Ectodermal cell (in vitro differentiated cells): ENCODE results near the gene MLST8.
A peak's percentile ranks its signal among the peaks of the same experiment; 100 is the strongest.
"Not testable (repeated sequence)": the region's sequence is repeated elsewhere in the genome, so short reads cannot be mapped to it uniquely, and the experiment has no call there.

Experiments
- H3K27ac ChIP-seq: 2 replicates; pipeline ENCODE4 v1.7.0; 2013; ENCODE audit warnings: mild to moderate bottlenecking, low read depth, low read length; ENCODE audit not compliant: insufficient read depth, poor library complexity, severe bottlenecking
- H3K27me3 ChIP-seq: 2 replicates; pipeline ENCODE4 v1.7.0; 2013; ENCODE audit warnings: mild to moderate bottlenecking, low read length; ENCODE audit not compliant: insufficient read depth, control insufficient read depth, poor library complexity, severe bottlenecking
- H3K36me3 ChIP-seq: one replicate; pipeline ENCODE4 v1.7.0; 2013; ENCODE audit warnings: low read length; ENCODE audit not compliant: control insufficient read depth, insufficient read depth
- H3K4me1 ChIP-seq: one replicate; pipeline ENCODE4 v1.7.0; 2013; ENCODE audit warnings: low read length; ENCODE audit not compliant: control insufficient read depth, insufficient read depth
- H3K4me3 ChIP-seq: 2 replicates; pipeline ENCODE4 v1.7.0; 2013; ENCODE audit warnings: low read depth, low read length, control low read depth; ENCODE audit not compliant: insufficient read depth
- H3K9me3 ChIP-seq: 2 replicates; pipeline ENCODE4 v1.7.0; 2013; ENCODE audit warnings: mild to moderate bottlenecking, low read length, moderate library complexity; ENCODE audit not compliant: control insufficient read depth
- WGBS, 2 experiments: methylation state at CpG; one replicate each; pipeline ENCODE4 v1.1.7; 2013; ENCODE audit warnings: missing lambda C conversion rate in 2 of 2; 5-methylcytosine and 5-hydroxymethylcytosine counted together

Gene MLST8

GRCh38 chr16:2244926-2245795 is 39.9 kb downstream of the MLST8 start:
- 94 to 95% methylated on average over 30 of the region's 30 CpGs for WGBS, 2 experiments
- H3K4me1 ChIP-seq: no peaks in the 10 kb centered on the region
- H3K27me3 ChIP-seq: no peaks in the 10 kb centered on the region
- no peak overlapping the region for H3K27ac ChIP-seq
- no peaks in the 10 kb centered on the region for H3K9me3 ChIP-seq
- H3K4me3 ChIP-seq: no peak overlapping the region
- peaks cover 20% of the 10 kb centered on the region for H3K36me3 ChIP-seq

- peaks cover 20% of the 10 kb centered on the region for H3K36me3 ChIP-seq
- no peak overlapping the region for H3K4me3 ChIP-seq
- H3K27ac ChIP-seq: no peak overlapping the region
- H3K9me3 ChIP-seq: no peaks in the 10 kb centered on the region
- H3K4me1 ChIP-seq: no peaks in the 10 kb centered on the region
- WGBS, 2 experiments: 96% methylated on average over 18 of the region's 18 CpGs
- no peaks in the 10 kb centered on the region for H3K27me3 ChIP-seq
These were observed 41.1 kb downstream of the MLST8 start for GRCh38 chr16:2246301-2246885.

DNA sequence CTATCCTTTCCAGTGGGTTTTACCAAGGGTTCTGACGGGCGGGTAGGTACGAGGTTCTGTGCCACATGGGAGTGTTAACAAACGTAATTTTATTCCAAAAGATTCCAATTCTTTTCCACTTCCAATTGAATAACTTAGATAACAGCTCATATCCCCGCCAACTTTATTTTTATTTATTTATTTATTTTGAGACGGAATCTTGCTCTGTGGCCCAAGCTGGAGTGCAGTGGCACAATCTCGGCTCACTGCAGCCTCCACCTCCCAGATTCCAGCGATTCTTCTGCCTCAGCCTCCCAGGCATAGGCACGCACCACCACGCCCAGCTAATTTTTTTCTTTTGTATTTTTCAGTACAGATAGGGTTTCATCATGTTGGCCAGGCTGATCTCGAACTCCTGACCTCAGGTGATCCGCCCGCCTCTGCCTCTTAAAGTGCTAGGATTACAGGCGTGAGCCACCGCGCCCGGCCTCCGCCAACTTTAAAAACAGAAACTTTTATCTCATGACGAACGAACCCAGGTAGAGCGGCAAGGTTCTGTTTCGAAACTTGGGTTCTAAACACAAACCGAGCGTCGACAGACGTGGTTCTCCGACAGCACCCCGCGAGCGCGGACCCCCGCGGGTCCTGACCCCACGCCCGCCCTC is 45.5 kb downstream of the MLST8 start:
- H3K4me3 ChIP-seq: peak overlapping the region; percentile 67
- H3K27me3 ChIP-seq: no peaks in the 10 kb centered on the region
- H3K9me3 ChIP-seq: no peaks in the 10 kb centered on the region
- H3K27ac ChIP-seq: no peak overlapping the region
- H3K4me1 ChIP-seq: peaks cover 7% of the 10 kb centered on the region
- peaks cover 36% of the 10 kb centered on the region for H3K36me3 ChIP-seq
- 5 to 6% methylated on average over 34 to 35 of the region's 35 CpGs for WGBS, 2 experiments

DNA sequence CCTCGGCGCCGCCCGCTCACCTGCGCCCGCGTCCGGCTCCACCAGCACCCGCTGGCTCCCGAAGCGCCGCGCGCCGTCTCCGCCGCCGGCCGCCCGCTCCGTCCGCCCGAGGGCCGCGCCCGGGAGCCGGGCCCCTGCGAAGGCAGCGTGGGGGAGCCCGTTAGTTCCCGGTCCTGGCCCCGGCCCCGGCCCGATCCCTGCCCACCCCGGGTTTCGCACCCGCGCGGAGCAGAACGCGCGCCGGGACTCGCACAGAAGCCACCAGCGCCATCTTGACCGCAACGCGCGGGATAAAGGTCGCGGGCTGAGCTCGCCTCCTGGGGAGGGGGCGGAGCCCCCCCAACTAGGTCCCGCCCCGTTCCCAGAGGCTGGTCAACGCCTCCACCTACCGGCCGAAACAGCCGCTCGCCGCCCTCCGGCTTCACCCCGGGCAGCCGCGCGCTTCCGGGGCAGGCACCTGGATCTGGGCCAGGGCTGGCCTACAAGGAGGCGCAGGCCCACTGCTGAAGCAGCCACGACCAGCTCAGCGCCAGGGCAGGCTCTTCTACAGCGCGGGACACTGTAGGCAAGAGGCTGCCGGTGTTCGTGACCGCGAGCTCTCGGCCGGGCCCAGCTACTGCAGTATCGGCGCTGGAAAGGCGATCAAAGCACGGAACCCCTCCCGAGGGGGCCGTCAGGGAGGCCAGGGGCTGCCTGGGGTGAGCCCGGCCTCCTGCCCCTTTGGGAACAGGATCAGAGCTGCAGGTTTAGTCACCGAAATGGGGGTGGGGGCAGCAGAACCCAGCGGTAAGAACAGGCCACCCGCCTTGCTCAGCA is 46.2 kb downstream of the MLST8 start, which contains the start of gene ECI1:
ECI1 (minus strand) TSS at position 292 of the 816 bp plus-strand sequence; CDS start at position 271, 21 bp downstream.
- Histone ChIP-seq H3K36me3 (peaks cover 37% of the 10 kb centered on the region), H3K9me3 (no peaks in the 10 kb centered on the region), H3K4me1 (peaks cover 7% of the 10 kb centered on the region), H3K27me3 (no peaks in the 10 kb centered on the region), H3K27ac (peak within 1 kb of the TSS; percentile 94), H3K4me3 (peak within 1 kb of the TSS; percentile 67)
- WGBS, 2 experiments: 4% methylated on average over 88 of the region's 88 CpGs

GRCh38 chr16:2252806-2253148 is 47.5 kb downstream of the MLST8 start:
- Histone ChIP-seq H3K9me3 (no peaks in the 10 kb centered on the region), H3K27me3 (no peaks in the 10 kb centered on the region), H3K4me3 (no peak overlapping the region), H3K36me3 (peaks cover 39% of the 10 kb centered on the region), H3K27ac (no peak overlapping the region), H3K4me1 (peaks cover 7% of the 10 kb centered on the region)
- 93 to 96% methylated on average over 6 to 7 of the region's 7 CpGs for WGBS, 2 experiments

- Histone ChIP-seq H3K9me3 (no peaks in the 10 kb centered on the region), H3K36me3 (peaks cover 42% of the 10 kb centered on the region), H3K27me3 (no peaks in the 10 kb centered on the region), H3K4me3 (no peak overlapping the region), H3K27ac (no peak overlapping the region), H3K4me1 (peaks cover 7% of the 10 kb centered on the region)
- 96% methylated on average over 11 of the region's 11 CpGs for WGBS, 2 experiments
These were observed 48.0 kb downstream of the MLST8 start for GRCh38 chr16:2253293-2253692.

DNA sequence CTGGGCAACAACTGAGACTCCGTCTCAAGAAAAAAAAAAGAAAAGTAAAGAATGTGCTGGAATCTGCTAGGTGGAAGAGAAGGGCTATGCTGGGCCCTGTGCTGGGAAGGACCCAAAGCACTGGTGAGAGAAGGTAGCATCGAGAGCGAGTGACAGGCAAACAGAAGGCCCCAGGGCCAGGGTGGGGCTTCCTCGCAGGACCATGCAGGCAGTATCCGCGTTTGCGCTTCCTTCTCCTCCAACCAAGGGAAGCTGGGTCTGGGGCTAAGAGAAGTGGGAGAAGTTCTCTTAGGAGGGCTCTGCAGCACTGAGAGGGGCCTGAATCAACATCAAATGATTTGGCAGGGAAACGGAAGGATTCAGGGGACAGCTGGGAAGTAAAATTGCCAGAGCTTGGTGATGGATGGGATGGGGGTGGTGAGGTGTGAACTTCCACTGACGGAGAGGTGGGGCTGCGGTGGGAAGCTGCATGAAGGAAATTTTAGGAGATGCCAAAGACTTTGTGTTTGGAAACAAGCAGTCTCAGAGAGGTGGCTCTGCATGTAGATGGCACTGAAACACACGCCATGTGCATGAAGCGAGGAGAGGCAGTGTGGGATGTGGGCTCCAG is 51.4 kb downstream of the MLST8 start:
- Histone ChIP-seq H3K9me3 (no peaks in the 10 kb centered on the region), H3K4me3 (no peak overlapping the region), H3K27ac (no peak overlapping the region), H3K36me3 (peaks cover 69% of the 10 kb centered on the region), H3K27me3 (no peaks in the 10 kb centered on the region), H3K4me1 (peaks cover 7% of the 10 kb centered on the region)
- 93 to 95% methylated on average over 12 of the region's 12 CpGs for WGBS, 2 experiments

DNA sequence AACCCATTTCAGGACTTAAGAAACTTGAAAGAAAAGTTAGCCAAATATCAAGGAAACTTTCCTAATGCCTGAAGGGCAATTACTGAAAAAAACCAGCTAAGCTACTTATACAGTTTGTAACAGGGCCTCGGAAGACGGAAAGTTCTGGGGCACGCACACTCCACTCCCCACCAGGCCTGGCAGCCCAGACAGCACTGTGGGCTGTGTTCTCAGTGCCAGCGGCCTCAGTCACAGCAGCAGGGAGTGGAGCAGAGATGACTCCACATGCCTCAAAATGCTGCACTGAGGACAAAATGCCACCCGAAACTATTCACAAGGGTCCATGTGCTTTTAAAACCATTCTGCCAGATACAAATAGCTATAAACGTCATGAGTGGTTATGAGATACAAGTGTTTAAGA is 52.5 kb downstream of the MLST8 start:
- H3K4me1 ChIP-seq: no peaks in the 10 kb centered on the region
- H3K27me3 ChIP-seq: no peaks in the 10 kb centered on the region
- H3K9me3 ChIP-seq: no peaks in the 10 kb centered on the region
- H3K27ac ChIP-seq: no peak overlapping the region
- H3K4me3 ChIP-seq: no peak overlapping the region
- peaks cover 78% of the 10 kb centered on the region for H3K36me3 ChIP-seq
- 91 to 97% methylated on average over 5 to 6 of the region's 6 CpGs for WGBS, 2 experiments

GRCh38 chr16:2258530-2258929 is 53.3 kb downstream of the MLST8 start:
- not testable (repeated sequence) for H3K27me3 ChIP-seq, H3K9me3 ChIP-seq, H3K4me3 ChIP-seq, H3K27ac ChIP-seq, H3K4me1 ChIP-seq
- 94 to 95% methylated on average over 7 of the region's 7 CpGs for WGBS, 2 experiments
- H3K36me3 ChIP-seq: peaks cover 77% of the 10 kb centered on the region
